Gastrocnemius medialis (tissue), 4 donors: ENCODE measurements around the gene COL6A3.

Source experiments
- POLR2A ChIP-seq, 2 donors: fragments of 450-650 bp; IDR thresholded peaks; one replicate each; pipeline ENCODE4 v1.6.1; 2017; ENCODE audit warnings: antibody characterized with exemption in 2 of 2, mild to moderate bottlenecking in 2 of 2, moderate library complexity in 2 of 2
- TF ChIP-seq, protein P1 (sequence below), 5 experiments: fragments of 450-650 bp in 3 of 5; fragments of 200-600 bp in 2 of 5; sonication (generic) in 2 of 5; IDR thresholded peaks in 4 of 5; conservative IDR thresholded peaks in 1 of 5; 1 replicate in 4 of 5; 2 replicates in 1 of 5; pipeline ENCODE4 v1.5.1; 2016 to 2019; ENCODE audit warnings: antibody characterized with exemption in 5 of 5, mild to moderate bottlenecking in 3 of 5, moderate library complexity in 3 of 5

- TF ChIP-seq, protein P1, sequence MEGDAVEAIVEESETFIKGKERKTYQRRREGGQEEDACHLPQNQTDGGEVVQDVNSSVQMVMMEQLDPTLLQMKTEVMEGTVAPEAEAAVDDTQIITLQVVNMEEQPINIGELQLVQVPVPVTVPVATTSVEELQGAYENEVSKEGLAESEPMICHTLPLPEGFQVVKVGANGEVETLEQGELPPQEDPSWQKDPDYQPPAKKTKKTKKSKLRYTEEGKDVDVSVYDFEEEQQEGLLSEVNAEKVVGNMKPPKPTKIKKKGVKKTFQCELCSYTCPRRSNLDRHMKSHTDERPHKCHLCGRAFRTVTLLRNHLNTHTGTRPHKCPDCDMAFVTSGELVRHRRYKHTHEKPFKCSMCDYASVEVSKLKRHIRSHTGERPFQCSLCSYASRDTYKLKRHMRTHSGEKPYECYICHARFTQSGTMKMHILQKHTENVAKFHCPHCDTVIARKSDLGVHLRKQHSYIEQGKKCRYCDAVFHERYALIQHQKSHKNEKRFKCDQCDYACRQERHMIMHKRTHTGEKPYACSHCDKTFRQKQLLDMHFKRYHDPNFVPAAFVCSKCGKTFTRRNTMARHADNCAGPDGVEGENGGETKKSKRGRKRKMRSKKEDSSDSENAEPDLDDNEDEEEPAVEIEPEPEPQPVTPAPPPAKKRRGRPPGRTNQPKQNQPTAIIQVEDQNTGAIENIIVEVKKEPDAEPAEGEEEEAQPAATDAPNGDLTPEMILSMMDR (IDR thresholded peaks at IDR 0.05 in 4 of 5, conservative IDR thresholded peaks at IDR 0.05 in 1 of 5) = no peak
- TF ChIP-seq POLR2A (IDR thresholded peaks at IDR 0.05) = no peak
Observed at GRCh38 chr2:237448171-237448570, 34.2 kb upstream of the COL6A3 start.
